Astrocyte of the cerebellum (primary cell): ENCODE data around the gene EVC.

ENCODE experiments used
- DNase-seq: peaks from one replicate; pipeline ENCODE4 v3.0.0-alpha.2; 2011; ENCODE audit warnings: low read depth
- H3K4me3 ChIP-seq: 2 replicates; pipeline ENCODE4 v1.5.1; 2011; ENCODE audit warnings: mild to moderate bottlenecking, low read depth, low read length, moderate library complexity
- in situ Hi-C: cut with HindIII; loops from 2 replicates; pipeline ENCODE4 v1.10.0; 2017; ENCODE audit warnings: low sequenced_read_pairs
- TF ChIP-seq, protein P1 (sequence below): IDR thresholded peaks from 2 replicates; pipeline ENCODE4 v1.5.1; 2012; ENCODE audit warnings: low read length, low read depth, moderate library complexity, mild to moderate bottlenecking; ENCODE audit errors: missing control alignments

The EVC gene

DNA sequence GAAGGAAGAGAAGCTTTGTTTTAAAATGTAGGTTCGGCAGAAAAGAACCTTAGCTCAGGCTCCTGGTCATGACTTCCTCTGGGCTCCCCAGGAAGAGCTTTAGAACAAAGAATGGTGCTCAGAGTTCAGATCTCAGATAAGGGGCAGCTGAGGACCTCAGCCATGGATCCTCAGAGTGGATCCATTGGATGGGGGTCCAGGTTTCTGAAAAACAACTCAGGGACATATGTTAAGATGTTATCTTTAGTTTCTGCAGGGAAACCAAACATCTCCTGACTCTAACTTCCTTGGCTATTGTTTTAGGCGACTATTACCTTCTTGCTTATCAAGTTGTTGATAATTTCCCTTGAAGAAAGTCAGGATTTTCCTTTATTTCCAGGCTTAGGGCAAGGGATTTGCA lies 5.4 kb downstream of the EVC start:
- in situ Hi-C loops, result no loop called here

DNA sequence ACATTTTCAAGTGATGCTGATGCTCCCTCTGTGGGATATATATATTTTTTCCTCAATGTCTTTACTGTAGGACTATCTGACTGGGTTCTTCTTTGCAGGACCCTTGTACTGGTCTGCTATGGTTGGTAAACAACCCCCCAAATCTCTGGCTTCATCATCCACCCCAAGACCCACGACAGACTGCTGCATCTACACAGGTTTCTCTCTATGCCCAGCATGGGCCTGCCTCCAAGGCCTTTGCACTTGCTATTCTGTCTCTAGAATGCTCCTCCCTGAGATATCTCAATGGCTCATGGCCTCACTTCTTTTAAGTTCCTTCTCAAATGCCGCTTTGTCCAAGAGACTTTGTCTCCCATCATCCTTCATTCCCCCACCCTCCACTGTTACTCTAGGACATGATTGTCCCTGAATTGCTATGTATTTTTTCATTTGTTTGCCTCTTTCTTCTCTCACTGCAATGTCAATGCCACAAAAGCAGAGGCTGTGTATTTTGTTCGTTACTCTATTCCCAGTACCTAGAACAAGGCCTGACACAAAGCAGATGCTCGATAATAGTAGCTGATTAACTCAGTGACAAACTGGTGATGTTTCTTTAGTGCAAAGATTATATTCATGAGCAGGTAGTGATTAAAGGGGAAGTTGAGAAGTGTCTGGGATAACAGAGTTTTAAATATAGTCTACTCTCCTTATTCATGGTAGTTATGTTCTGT lies 6.6 kb downstream of the EVC start:
- TF ChIP-seq, protein P1, sequence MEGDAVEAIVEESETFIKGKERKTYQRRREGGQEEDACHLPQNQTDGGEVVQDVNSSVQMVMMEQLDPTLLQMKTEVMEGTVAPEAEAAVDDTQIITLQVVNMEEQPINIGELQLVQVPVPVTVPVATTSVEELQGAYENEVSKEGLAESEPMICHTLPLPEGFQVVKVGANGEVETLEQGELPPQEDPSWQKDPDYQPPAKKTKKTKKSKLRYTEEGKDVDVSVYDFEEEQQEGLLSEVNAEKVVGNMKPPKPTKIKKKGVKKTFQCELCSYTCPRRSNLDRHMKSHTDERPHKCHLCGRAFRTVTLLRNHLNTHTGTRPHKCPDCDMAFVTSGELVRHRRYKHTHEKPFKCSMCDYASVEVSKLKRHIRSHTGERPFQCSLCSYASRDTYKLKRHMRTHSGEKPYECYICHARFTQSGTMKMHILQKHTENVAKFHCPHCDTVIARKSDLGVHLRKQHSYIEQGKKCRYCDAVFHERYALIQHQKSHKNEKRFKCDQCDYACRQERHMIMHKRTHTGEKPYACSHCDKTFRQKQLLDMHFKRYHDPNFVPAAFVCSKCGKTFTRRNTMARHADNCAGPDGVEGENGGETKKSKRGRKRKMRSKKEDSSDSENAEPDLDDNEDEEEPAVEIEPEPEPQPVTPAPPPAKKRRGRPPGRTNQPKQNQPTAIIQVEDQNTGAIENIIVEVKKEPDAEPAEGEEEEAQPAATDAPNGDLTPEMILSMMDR, result no peak
- H3K4me3 ChIP-seq, result no peak overlapping the region
- DNase-seq, result no peak
- in situ Hi-C loops, result no loop called here

More for the DNA sequence above, 5.4 kb downstream of the EVC start:
- TF ChIP-seq, protein P1, result no peak
- no peak overlapping the region for H3K4me3 ChIP-seq
- DNase-seq, result no peak

DNA sequence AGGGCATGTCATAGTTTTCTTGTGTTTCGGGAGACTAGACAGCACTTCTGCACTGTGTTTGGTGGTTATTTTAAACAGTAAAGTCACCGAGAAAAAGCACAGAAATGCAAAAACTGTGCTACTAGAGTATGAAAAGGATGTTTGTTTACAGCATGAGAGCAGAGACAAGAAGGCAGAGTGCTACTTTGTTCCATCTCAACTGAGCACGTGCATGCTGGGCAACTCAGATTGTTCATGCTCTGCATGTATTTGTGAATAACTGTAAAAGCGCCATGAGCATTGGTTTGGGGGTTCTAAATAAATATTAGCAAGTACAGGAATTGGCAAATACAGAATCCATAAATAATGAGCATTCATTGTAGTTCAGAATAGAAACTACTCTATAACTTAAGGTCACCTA lies 7.4 kb downstream of the EVC start:
- DNase-seq, result no peak
- TF ChIP-seq, protein P1, result no peak
- in situ Hi-C loops, result no loop called here
- no peak overlapping the region for H3K4me3 ChIP-seq

DNA sequence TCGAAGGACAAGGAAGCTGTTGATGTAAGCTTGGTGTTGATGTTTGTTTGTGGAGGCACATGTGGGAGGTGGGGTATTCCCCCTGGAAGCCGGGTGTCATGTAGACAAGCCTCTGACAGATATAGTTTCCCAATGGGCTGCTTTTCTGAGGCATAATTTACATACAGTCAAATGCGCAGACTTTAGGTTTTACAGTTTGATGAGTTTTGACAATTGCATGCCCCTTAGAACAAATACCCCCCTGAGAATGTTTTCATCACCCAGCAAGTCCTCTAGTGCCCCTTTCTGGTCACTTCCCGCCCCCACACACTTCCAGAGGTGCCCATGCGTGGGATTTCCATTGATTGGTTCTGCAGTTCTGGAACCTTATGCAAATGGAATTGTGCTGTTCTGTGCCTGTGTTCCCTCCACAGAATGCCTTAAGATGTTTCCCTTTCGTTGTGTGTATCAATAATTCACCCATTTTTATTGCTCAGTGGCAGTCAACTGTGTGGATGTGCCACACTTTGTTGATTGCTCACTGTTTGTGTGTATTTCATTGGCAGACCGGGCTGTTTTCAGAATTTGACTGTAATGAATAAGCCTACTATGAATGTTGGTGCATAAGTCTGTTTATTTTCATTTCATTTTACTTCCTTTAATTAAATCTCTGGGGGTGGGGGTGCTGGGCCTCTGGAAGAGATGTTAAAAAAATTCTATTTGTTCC lies 8.5 kb downstream of the EVC start:
- DNase-seq, result no peak
- H3K4me3 ChIP-seq, result no peak overlapping the region
- in situ Hi-C loops, result no loop called here
- TF ChIP-seq, protein P1, result no peak

DNA sequence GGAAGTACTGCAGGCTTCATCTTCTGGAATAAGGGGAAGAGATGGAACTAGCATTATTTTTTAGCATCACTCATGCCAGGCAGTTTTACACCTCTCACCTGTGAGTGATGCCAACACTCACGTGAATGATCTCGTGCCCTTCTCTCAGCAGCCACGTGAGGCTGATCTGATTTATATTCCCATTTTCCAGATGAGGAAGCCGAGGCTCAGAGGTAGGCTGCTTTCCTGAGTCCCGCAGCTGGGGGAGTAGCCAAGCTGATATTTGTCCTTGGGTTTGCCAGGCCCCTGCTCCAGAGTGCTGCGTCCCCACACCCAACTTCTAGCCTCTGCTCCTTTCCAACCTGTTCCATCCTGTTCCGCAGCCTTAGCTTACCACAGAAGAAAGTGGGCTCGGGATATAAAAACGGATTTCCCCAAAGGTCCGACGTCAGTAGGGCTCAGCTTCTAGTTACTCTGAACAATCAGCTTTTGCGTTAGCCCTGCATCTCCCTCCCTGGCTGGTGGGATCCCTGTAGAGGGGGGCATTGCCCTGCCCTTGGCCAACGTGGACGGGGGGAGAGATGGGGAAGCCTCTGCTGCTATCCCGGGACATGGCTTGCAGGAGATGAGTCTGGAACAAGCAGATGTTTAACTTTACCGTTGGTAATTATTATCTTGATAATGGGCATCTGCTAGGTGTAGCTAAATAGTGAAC lies 9.3 kb downstream of the EVC start:
- H3K4me3 ChIP-seq, result no peak overlapping the region
- TF ChIP-seq, protein P1, result no peak
- in situ Hi-C loops, result no loop called here
- DNase-seq, result no peak

DNA sequence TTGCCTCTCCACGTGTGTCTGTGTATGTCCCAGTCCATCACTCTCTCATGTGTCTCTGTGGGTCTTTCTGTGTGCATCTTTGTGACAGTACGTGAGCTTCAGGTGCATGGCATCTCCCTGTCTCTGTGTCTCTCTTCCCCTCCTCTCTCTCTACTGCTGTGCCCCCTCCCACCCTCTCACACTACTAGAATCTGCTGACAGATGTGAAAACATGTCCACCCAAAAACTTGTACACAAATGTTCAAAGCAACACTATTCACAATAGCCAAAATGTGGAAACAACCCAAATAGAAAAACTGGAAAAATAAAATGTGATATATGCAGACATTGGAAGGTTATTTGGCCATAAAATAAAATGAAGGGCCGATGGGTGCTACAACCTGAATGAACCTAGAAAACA lies 10.0 kb downstream of the EVC start:
- TF ChIP-seq, protein P1, result no peak
- in situ Hi-C loops, result no loop called here
- DNase-seq, result no peak
- H3K4me3 ChIP-seq, result no peak overlapping the region
